GM19239 (cell line): ENCODE measurements around the gene STIP1.

ENCODE experiments used
- DNase-seq: peaks from one replicate; pipeline ENCODE4 v3.0.0; 2011; ENCODE audit warnings: low spot score; ENCODE audit not compliant: insufficient read length
- FAIRE-seq: peaks from 2 replicates; lab custom pipeline; 2011; peaks lifted over from hg19 to GRCh38; lab: Jason Lieb, UNC

STIP1 gene

GRCh38 chr11:64247729-64248531 lies 62.0 kb downstream of the STIP1 start:
- FAIRE-seq = no peak
- DNase-seq = no peak

DNA sequence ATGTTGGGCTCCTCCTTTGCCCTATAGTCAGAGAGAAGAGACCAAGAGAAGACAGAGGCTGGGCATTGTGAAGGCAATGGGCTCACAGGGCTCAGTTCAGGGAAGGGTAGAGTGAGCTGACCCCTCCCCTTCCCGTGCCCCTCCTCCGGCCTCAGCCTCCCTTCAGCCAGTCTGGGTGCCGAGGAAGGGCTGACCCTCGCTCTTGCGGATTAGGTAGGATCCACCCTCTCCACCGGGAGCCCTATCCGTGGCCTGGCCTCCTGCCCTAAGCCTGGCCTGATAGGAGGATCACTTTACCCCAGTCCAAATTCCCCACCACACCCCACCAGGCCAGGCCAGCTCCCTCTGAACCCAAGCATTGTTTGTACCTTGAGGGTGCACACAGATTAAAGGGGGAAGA lies 62.6 kb downstream of the STIP1 start:
- FAIRE-seq (no peak), DNase-seq (no peak)

DNA sequence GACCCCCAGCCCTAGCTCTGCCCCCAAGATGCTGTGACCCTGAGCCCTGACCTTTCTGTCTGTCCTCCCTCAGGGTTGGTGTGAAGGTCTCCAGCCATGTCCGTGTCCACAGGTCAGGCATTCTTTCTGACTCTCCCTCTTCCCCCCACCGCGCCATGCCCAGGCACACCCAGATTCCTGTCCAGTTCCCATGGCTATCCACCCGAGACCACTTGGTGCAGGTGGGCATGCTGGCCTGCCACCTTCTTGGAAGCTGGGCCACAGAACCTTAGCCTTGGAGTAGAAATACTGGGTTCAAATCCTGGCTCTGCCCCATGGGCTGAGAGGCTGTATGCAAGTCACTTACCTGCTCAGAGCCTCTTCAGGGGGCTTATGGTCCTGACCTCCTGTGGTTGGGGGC lies 63.1 kb downstream of the STIP1 start:
- DNase-seq (no peak), FAIRE-seq (no peak)

DNA sequence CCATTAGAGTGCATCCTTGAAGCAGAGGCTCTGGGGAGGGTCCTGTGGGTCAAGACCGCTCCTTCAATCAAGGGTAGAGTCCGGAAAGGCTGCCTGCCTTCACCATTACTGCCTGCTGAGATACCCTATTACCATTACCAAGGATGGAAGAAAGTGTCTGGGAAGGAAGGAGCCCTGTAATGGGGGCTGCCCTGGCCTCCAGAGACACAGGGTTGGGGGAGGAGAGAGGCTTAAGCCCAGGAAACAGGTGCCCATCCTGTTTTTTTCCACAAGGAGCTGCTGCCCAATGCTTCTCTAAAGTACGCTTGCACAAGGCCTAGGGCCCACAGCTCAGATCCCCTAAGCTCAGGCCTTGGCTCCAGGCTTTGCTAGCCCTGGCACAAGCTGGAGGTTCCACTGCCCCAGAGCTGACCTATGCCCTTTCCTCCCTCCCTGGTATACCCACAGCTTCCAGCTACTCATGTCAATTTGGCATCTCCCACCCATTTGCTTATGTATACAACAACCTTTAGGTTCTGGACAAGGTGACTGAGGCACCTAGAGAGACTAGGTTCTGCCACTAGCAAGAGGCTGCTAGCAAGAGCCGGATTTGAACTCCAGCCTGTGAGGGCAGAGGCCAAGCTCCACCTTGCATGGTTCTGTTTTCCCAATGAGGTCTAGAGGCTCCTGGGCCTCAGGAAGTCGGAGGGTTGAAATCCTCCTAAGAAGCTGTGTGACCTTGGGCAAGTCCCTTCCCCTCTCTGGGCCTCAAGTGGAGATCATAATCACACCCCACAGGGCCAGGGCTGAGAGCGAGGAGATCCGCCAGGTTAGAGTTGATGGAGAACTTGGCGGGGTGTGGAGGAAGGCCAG lies 63.8 kb downstream of the STIP1 start:
- no peak for DNase-seq
- no peak for FAIRE-seq

DNA sequence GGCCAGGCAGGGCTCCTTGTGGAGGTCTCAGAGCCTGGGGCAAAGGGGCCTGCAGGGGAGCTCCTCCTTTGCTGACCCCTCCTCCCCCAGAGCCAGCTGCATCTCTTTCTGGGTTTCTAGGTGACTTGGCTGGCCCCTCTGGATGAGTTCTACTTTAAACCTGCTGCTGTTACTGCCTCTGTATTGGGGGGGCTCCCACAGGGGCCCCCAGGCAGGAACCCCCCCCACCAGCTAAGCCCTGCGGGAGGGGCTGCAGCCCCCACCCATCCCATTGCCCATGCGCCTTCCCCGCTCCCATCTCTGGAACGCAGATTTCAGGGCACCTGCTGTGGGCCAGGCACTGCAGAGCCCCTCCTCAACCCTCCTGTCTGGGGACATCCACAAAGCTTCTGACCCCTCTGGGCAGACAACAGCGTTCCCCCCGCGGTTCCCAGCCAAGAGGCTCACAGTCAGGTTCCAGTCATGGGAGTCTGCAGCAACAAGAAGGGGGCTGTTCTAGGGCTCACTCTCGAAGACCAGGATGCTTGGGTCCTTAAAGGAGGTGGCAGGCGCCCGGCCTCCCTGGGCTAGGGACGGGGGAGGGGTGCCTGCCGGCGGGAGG lies 64.5 kb downstream of the STIP1 start:
- FAIRE-seq (no peak), DNase-seq (no peak)

DNA sequence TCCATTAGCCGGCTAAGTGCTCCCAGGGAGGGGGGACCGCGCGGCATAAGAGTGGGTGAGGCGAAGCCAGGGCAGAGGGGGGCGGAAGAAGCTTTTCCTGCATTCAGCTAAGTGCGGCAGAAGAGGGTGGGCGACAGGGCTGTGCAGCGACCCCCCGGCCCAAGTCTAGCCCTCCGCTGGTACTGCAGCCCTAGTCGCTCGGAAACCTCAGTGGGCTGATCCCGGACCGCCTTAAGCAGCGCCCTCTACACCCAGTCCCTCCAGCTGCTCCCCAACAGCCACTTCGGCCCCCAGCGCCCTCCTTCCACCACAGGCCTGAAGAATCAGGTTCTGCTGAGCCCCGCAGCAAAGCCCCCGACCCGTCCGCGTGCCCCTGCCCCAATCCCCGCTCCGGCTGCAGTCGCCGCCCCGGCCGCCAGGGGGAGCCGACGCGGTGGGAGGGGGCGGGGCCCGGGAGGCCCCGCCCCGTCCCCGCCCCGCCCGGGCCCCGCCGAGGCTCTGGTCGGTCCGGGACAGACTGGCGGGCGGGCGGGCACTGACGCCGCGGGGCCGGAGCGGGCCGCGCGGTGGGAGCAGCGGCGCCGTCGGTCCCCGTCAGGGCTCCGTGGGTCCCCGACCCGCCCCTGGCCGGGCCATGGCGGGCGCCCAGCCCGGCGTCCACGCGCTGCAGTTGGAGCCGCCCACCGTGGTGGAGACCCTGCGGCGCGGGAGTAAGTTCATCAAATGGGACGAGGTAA lies 65.2 kb downstream of the STIP1 start, which contains the start of gene PLCB3:
TSS of gene PLCB3 (plus strand) at position 515 of the 737 bp plus-strand sequence. CDS start at position 635, 120 bp downstream.
- FAIRE-seq = no peak

GRCh38 chr11:64251753-64252002 lies 65.7 kb downstream of the STIP1 start:
- DNase-seq = no peak
- FAIRE-seq = no peak

More for the DNA sequence above, 65.2 kb downstream of the STIP1 start, which contains the start of gene PLCB3:
- peak; percentile 91 for DNase-seq

DNA sequence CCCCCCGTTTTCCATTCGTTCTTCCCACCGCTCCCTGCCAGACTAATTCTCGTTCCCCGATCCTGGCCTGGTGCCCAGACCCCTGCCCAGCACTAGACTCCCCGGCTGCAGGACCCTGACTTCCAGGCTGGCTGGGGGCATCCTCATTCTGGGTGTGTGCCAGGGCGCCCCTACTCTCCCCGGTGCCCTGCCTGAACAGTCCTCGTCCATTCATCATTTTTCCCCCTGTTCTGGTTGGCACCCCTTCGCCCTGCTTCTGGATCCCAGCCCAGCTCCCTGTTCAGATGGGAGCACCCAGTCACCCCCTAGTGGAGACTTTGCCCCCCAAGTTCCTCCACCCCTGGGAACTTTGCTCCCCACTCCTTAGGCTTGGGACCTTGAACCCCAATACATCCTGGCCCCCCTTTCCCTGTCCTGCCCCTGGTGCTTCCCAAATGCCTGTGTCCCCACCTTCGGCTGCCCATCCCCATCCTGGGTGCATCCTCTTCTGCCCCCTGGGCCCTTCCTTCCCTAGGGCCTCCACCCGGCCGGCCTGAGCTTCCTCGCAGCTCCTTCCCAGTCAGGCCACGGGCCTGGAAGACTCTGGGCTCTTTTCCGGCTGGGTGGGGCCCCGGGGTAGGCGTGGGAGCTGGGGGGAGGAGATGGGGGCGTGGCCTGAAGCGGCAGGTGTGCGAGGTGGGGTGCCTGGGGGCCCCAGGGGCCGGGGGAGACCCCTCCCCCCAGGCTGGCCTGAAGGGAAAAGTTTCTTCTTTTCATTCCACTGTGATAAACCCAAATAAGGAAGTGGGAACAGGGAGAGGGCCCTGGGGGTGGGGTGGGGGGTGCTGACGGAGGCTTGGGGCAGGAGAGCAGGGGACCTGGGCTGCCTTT lies 66.3 kb downstream of the STIP1 start:
- FAIRE-seq (no peak), DNase-seq (peak; percentile 63)

GRCh38 chr11:64253043-64253442 lies 67.1 kb downstream of the STIP1 start:
- DNase-seq = no peak

GRCh38 chr11:64253481-64253880 lies 67.5 kb downstream of the STIP1 start:
- DNase-seq = no peak
- no peak for FAIRE-seq

More at GRCh38 chr11:64253043-64253442, 67.1 kb downstream of the STIP1 start:
- no peak for FAIRE-seq
